HG03159 (cell line): ENCODE results near the gene ECHDC1.
"Not testable (repeated sequence)": the region's sequence is repeated elsewhere in the genome, so short reads cannot be mapped to it uniquely, and the experiment has no call there.

Experiments used
- ATAC-seq: cut with Tn5 transposase; IDR thresholded peaks from one replicate; pipeline ENCODE4 v1.9.1; 2021; ENCODE audit warnings: mild to moderate bottlenecking, moderate library complexity; ENCODE audit not compliant: unreplicated experiment

Gene ECHDC1

GRCh38 chr6:127342946-127343808, at the start of gene ECHDC1:
Gene ECHDC1 (minus strand): TSS chr6:127343609. CDS start chr6:127331028, 12,581 bp downstream.
- ATAC-seq: peak; percentile 62

- ATAC-seq: no peak
Observed at GRCh38 chr6:127392301-127392700, 48.9 kb upstream of the ECHDC1 start.

GRCh38 chr6:127391094-127391953, 47.9 kb upstream of the ECHDC1 start:
- ATAC-seq: no peak

GRCh38 chr6:127389706-127390105, 46.3 kb upstream of the ECHDC1 start:
- no peak for ATAC-seq

- no peak for ATAC-seq
Observed at GRCh38 chr6:127385668-127386430, 42.4 kb upstream of the ECHDC1 start.

GRCh38 chr6:127384848-127385247, 41.4 kb upstream of the ECHDC1 start:
- ATAC-seq: not testable (repeated sequence)

GRCh38 chr6:127383988-127384387, 40.6 kb upstream of the ECHDC1 start:
- no peak for ATAC-seq

GRCh38 chr6:127382413-127382812, 39.0 kb upstream of the ECHDC1 start:
- no peak for ATAC-seq

- ATAC-seq: no peak
Observed at GRCh38 chr6:127381384-127381783, 38.0 kb upstream of the ECHDC1 start.

GRCh38 chr6:127376685-127377084, 33.3 kb upstream of the ECHDC1 start:
- no peak for ATAC-seq

- no peak for ATAC-seq
Observed at GRCh38 chr6:127367023-127367375, 23.6 kb upstream of the ECHDC1 start.

GRCh38 chr6:127366282-127367022, 23.0 kb upstream of the ECHDC1 start:
- no peak for ATAC-seq

- ATAC-seq: no peak
Observed at GRCh38 chr6:127365874-127366273, 22.5 kb upstream of the ECHDC1 start.

- no peak for ATAC-seq
Observed at GRCh38 chr6:127352524-127352923, 9.1 kb upstream of the ECHDC1 start.

- ATAC-seq: no peak
Observed at GRCh38 chr6:127349980-127350379, 6.6 kb upstream of the ECHDC1 start.

- ATAC-seq: no peak
Observed at GRCh38 chr6:127348028-127348661, 4.7 kb upstream of the ECHDC1 start.

GRCh38 chr6:127347178-127347577, 3.8 kb upstream of the ECHDC1 start:
- ATAC-seq: no peak

- ATAC-seq: no peak
Observed at GRCh38 chr6:127345521-127345920, 2.1 kb upstream of the ECHDC1 start.

GRCh38 chr6:127343809-127344659, 625 bp upstream of the ECHDC1 start:
- ATAC-seq: no peak
